ENCODE data around the gene CMTM2.
"Not testable (repeated sequence)": the region's sequence is repeated elsewhere in the genome, so short reads cannot be mapped to it uniquely, and the experiment has no call there.

Gene CMTM2

DNA sequence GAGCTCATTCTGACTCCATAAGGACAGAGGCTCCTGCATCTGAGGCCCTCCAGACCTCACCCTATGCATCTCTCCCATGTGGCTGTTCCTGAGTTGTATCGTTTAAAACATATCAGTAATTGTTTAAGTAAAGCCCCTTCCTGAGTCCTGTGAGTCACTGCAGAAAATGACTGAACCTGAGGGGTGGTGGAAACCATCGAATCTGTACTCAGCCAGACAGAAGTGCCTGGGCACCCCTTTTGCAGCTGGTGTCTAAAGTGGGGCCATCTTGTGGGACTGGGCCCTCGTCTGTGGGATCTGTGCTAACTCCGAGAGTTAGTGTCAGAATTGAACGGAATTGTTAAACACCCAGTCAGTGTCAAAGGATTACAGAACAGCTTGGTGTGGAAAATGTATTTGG lies 50.6 kb downstream of the CMTM2 start:
- Histone ChIP-seq H3K36me3 (ENCODE audit: low read depth) (peaks cover 16% of the 10 kb centered on the region), H3K4me1 (ENCODE audit: insufficient read depth, poor library complexity, severe bottlenecking) (no peaks in the 10 kb centered on the region), H3K4me3 (ENCODE audit: severe bottlenecking) (no peak overlapping the region), H3K27me3 (ENCODE audit: insufficient read depth, poor library complexity, severe bottlenecking) (no peaks in the 10 kb centered on the region), H3K9me3 (ENCODE audit: severe bottlenecking) (no peaks in the 10 kb centered on the region), H3K27ac (ENCODE audit: poor library complexity, severe bottlenecking) (no peak overlapping the region)
- TF ChIP-seq, protein P1, sequence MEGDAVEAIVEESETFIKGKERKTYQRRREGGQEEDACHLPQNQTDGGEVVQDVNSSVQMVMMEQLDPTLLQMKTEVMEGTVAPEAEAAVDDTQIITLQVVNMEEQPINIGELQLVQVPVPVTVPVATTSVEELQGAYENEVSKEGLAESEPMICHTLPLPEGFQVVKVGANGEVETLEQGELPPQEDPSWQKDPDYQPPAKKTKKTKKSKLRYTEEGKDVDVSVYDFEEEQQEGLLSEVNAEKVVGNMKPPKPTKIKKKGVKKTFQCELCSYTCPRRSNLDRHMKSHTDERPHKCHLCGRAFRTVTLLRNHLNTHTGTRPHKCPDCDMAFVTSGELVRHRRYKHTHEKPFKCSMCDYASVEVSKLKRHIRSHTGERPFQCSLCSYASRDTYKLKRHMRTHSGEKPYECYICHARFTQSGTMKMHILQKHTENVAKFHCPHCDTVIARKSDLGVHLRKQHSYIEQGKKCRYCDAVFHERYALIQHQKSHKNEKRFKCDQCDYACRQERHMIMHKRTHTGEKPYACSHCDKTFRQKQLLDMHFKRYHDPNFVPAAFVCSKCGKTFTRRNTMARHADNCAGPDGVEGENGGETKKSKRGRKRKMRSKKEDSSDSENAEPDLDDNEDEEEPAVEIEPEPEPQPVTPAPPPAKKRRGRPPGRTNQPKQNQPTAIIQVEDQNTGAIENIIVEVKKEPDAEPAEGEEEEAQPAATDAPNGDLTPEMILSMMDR (IDR thresholded peaks at IDR 0.05; ENCODE audit: poor library complexity, severe bottlenecking) = no peak
- DNase-seq (ENCODE audit: low spot score) = no peak
- no peak for ATAC-seq (ENCODE audit: low read depth)

DNA sequence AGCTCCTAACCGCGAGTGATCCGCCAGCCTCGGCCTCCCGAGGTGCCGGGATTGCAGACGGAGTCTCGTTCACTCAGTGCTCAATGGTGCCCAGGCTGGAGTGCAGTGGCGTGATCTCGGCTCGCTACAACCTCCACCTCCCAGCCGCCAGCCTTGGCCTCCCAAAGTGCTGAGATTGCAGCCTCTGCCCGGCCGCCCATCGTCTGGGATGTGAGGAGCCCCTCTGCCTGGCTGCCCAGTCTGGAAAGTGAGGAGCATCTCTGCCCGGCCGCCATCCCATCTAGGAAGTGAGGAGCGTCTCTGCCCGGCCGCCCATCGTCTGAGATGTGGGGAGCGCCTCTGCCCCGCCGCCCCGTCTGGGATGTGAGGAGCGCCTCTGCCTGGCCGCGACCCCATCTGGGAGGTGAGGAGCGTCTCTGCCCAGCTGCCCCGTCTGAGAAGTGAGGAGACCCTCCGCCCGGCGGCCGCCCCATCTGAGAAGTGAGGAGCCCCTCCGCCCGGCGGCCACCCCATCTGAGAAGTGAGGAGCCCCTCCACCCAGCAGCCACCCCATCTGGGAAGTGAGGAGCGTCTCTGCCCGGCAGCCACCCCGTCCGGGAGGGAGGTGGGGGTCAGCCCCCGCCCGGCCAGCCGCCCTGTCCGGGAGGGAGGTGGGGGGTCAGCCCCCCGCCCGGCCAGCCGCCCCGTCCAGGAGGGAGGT lies 51.4 kb downstream of the CMTM2 start:
- H3K27me3 ChIP-seq (ENCODE audit: insufficient read depth, poor library complexity, severe bottlenecking); ATAC-seq (ENCODE audit: low read depth); H3K4me1 ChIP-seq (ENCODE audit: insufficient read depth, poor library complexity, severe bottlenecking); H3K27ac ChIP-seq (ENCODE audit: poor library complexity, severe bottlenecking); H3K4me3 ChIP-seq (ENCODE audit: severe bottlenecking); H3K9me3 ChIP-seq (ENCODE audit: severe bottlenecking); DNase-seq (ENCODE audit: low spot score): not testable (repeated sequence)
- peaks cover 19% of the 10 kb centered on the region for H3K36me3 ChIP-seq (ENCODE audit: low read depth)

DNA sequence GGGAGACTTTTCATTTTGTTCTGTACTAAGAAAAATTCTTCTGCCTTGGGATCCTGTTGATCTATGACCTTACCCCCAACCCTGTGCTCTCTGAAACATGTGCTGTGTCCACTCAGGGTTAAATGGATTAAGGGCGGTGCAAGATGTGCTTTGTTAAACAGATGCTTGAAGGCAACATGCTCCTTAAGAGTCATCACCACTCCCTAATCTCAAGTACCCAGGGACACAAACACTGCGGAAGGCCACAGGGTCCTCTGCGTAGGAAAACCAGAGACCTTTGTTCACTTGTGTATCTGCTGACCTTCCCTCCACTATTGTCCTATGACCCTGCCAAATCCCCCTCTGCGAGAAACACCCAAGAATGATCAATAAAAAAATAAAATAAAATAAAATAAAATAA lies 52.3 kb downstream of the CMTM2 start:
- H3K4me3 ChIP-seq (ENCODE audit: severe bottlenecking); H3K9me3 ChIP-seq (ENCODE audit: severe bottlenecking); H3K4me1 ChIP-seq (ENCODE audit: insufficient read depth, poor library complexity, severe bottlenecking); H3K27ac ChIP-seq (ENCODE audit: poor library complexity, severe bottlenecking); DNase-seq (ENCODE audit: low spot score); H3K27me3 ChIP-seq (ENCODE audit: insufficient read depth, poor library complexity, severe bottlenecking); ATAC-seq (ENCODE audit: low read depth): not testable (repeated sequence)
- peaks cover 27% of the 10 kb centered on the region for H3K36me3 ChIP-seq (ENCODE audit: low read depth)

DNA sequence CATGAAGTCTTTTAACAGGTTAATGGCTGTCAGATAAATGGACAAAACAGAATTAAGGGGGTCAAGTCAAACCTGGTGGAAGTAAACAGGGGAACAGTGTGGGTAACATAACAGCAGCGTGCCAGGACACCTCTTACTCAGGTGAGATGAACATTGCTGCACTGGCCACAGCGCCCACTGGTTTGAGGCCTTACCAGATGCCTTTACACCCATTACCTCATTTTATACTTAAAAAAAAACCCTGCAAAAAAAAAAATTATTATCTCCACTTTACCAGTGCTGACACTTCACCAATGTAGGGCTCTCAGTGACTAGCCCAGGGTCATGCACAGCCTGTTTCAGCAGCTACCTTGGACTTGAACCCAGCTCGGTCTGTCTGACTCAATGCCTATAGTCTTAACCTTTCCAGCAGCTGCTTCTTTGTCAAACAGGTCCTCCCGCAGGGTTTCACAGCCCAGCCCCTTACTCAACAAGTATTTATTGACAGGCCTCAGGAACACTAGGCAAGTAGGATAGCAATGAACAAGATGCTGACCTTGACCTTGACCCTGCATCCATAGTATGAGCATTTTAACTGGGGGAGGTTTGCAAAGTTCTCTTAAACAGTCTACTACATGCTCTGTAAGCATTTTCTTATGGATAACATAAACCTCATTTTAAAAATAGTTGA lies 55.4 kb downstream of the CMTM2 start:
- no peak for DNase-seq (ENCODE audit: low spot score)

DNA sequence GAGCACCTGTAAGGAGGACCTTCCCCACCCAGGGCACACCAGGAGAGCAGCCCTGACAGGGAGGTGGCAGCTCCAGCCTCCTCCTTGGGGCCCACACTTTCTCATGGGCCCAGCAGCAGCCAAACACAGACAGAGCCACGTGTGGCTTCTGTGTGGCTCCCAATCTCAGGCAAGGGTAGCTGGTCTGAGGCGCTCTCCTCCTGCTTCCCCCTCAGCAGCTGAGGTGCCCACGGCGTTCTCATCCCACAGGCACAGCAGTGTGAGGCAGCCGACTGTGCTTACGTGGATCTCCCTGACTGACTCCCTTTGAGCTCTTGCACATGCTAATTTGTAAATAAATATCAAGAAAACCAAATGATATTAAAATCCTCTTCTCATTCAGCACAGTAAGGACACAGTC lies 56.1 kb downstream of the CMTM2 start:
- H3K36me3 ChIP-seq (ENCODE audit: low read depth) = peaks cover 19% of the 10 kb centered on the region
- no peak overlapping the region for H3K4me3 ChIP-seq (ENCODE audit: severe bottlenecking)
- ATAC-seq (ENCODE audit: low read depth) = no peak
- no peak overlapping the region for H3K27ac ChIP-seq (ENCODE audit: poor library complexity, severe bottlenecking)
- TF ChIP-seq, protein P1 (IDR thresholded peaks at IDR 0.05; ENCODE audit: poor library complexity, severe bottlenecking) = no peak
- H3K9me3 ChIP-seq (ENCODE audit: severe bottlenecking) = peaks cover 3% of the 10 kb centered on the region
- H3K27me3 ChIP-seq (ENCODE audit: insufficient read depth, poor library complexity, severe bottlenecking) = no peaks in the 10 kb centered on the region
- H3K4me1 ChIP-seq (ENCODE audit: insufficient read depth, poor library complexity, severe bottlenecking) = peaks cover 10% of the 10 kb centered on the region
- no peak for DNase-seq (ENCODE audit: low spot score)

More for the DNA sequence above, 55.4 kb downstream of the CMTM2 start:
- H3K9me3 ChIP-seq (ENCODE audit: severe bottlenecking) = peaks cover 3% of the 10 kb centered on the region
- ATAC-seq (ENCODE audit: low read depth) = no peak
- H3K27ac ChIP-seq (ENCODE audit: poor library complexity, severe bottlenecking) = no peak overlapping the region
- TF ChIP-seq, protein P1 (IDR thresholded peaks at IDR 0.05; ENCODE audit: poor library complexity, severe bottlenecking) = no peak
- H3K4me1 ChIP-seq (ENCODE audit: insufficient read depth, poor library complexity, severe bottlenecking) = peaks cover 9% of the 10 kb centered on the region
- no peaks in the 10 kb centered on the region for H3K27me3 ChIP-seq (ENCODE audit: insufficient read depth, poor library complexity, severe bottlenecking)
- peaks cover 19% of the 10 kb centered on the region for H3K36me3 ChIP-seq (ENCODE audit: low read depth)
- no peak overlapping the region for H3K4me3 ChIP-seq (ENCODE audit: severe bottlenecking)

DNA sequence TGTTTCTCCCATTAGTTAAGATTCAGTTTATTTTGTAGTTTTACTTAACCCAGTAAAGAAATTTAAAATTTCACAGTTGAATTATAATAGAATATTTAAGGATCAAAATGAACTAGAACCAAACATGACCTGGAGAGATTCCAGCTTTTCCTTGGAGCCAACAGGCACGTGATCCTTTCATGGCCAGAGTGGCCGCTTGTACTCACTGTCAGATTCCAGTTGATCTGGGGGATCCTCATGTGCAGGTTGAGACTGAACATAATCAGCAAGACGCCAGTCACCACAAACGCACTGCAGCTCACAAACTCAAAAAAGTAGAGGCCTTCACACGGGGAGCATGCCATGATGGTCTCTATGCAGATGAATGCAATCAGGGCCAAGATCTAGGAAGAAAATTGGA lies 56.9 kb downstream of the CMTM2 start:
- DNase-seq (ENCODE audit: low spot score) = no peak
- no peaks in the 10 kb centered on the region for H3K27me3 ChIP-seq (ENCODE audit: insufficient read depth, poor library complexity, severe bottlenecking)
- TF ChIP-seq, protein P1 (IDR thresholded peaks at IDR 0.05; ENCODE audit: poor library complexity, severe bottlenecking) = no peak
- ATAC-seq (ENCODE audit: low read depth) = no peak
- peaks cover 19% of the 10 kb centered on the region for H3K36me3 ChIP-seq (ENCODE audit: low read depth)
- peaks cover 3% of the 10 kb centered on the region for H3K9me3 ChIP-seq (ENCODE audit: severe bottlenecking)
- no peak overlapping the region for H3K4me3 ChIP-seq (ENCODE audit: severe bottlenecking)
- H3K27ac ChIP-seq (ENCODE audit: poor library complexity, severe bottlenecking) = no peak overlapping the region
- peaks cover 10% of the 10 kb centered on the region for H3K4me1 ChIP-seq (ENCODE audit: insufficient read depth, poor library complexity, severe bottlenecking)
